IPS-18c (cell line): Measurements from ENCODE around the gene LYST.
"Not testable (repeated sequence)": the region's sequence is repeated elsewhere in the genome, so short reads cannot be mapped to it uniquely, and the experiment has no call there.

Experiments
- H3K4me3 ChIP-seq: 2 replicates; pipeline ENCODE4 v1.7.0; 2013; ENCODE audit warnings: low read depth, mild to moderate bottlenecking, low read length, moderate library complexity; ENCODE audit not compliant: insufficient read depth
- H3K9me3 ChIP-seq: one replicate; pipeline ENCODE4 v1.6.1; 2013; ENCODE audit warnings: mild to moderate bottlenecking, low read length, moderate library complexity; ENCODE audit not compliant: control insufficient read depth, insufficient read depth

The LYST gene

DNA sequence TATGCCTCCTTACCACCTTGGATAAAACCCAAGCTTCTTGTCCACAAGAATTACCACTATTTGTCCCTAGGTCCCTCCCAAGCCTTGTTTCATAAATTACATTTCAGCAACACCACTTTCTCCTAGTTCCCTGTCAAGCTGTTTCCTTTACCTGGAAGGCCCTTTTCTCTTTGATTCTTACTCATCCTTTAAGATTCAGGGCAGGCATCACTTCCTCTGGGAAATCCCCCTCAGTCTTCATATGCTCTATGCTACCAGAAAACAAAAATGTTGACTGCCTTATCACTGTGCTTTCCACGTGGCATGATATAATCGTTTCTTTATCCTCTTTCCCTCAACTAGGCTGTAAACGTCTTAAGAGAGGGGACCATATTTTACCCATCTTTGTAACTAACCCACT is 102.7 kb downstream of the LYST start:
- Histone ChIP-seq H3K4me3 (no peak overlapping the region), H3K9me3 (no peaks in the 10 kb centered on the region)

DNA sequence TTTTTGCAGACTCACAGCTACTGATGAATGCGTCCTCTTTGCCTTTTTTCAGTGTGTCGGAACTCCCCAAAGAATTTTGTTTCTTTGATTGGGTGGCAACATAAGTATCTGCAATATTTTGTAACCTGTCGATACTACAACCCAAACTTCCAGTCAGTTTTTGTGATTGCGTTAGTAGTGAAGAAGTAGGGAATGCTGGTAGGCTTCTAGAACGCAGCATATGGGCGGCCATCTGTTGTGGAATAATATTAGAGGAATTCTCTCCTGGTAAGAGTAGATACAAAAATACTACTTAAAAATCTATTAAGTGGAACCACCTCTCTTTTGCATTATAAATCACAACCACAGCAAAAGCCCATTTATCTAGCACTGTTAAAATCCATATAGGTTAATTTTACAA is 107.4 kb downstream of the LYST start:
- no peak overlapping the region for H3K4me3 ChIP-seq
- no peaks in the 10 kb centered on the region for H3K9me3 ChIP-seq

GRCh38 chr1:235758931-235759330 is 107.8 kb downstream of the LYST start:
- no peaks in the 10 kb centered on the region for H3K9me3 ChIP-seq
- no peak overlapping the region for H3K4me3 ChIP-seq

DNA sequence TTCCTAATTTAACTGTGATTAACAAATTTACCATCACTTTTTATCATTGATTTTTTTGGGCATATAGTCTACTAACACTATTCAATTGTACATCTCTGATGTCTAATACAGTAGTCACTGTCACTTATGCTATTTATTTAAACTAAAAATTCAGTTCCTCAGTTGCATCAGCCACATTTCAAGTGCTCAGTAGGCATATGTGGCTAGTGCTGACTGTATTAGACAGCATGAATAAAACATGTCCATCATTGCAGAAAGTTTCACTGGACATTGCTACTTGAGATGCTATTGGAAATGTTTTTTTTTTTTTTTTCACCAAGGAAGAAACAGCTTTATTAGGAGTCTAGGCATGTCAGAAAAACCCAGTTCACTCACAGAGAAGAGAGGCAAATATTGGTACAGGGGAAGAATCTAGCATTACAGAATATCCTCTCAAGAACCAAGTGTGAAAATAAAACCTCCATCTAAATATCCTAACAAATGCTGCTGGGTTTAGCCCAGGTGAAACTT is 109.1 kb downstream of the LYST start:
- H3K9me3 ChIP-seq: no peaks in the 10 kb centered on the region
- no peak overlapping the region for H3K4me3 ChIP-seq

DNA sequence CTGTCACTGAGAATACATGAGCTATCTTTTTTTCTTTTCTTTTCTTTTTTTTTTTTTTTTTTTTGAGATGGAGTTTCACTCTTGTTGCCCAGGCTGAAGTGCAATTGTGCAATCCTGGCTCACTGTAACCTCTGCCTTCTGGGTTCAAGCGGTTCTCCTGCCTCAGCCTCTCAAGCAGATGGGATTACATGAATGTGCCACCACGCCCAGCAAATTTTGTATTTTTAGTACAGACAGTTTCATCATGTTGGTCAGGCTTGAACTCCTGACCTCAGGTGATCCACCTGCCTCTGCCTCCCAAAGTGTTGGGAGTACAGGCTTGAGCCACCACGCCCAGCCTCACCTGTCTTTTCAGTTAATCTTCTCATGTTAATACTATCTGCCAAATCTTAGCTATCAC is 112.5 kb downstream of the LYST start:
- H3K4me3 ChIP-seq: not testable (repeated sequence)

GRCh38 chr1:235749755-235750300 is 116.9 kb downstream of the LYST start:
- no peaks in the 10 kb centered on the region for H3K9me3 ChIP-seq
- no peak overlapping the region for H3K4me3 ChIP-seq

More for the DNA sequence above, 112.5 kb downstream of the LYST start:
- not testable (repeated sequence) for H3K9me3 ChIP-seq

DNA sequence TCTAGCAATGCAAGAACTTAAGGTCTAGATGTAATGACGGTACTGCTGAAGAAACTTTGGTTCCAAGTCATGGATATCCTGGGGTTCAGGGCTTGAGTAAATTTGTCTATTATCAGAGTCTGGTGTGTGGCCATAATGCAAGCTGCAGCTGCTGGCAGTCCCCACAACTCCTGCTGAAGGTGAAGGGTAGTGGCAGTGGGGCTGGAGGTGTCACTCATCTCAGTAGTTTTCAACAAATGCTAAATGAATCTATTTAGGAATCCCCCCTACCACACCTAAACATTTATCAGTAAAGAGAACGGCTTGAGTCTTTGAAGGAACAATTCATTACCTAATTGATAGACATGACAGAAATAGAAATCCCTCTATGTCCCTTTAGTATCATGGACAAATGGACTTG is 118.0 kb downstream of the LYST start:
- Histone ChIP-seq H3K4me3 (no peak overlapping the region), H3K9me3 (no peaks in the 10 kb centered on the region)

DNA sequence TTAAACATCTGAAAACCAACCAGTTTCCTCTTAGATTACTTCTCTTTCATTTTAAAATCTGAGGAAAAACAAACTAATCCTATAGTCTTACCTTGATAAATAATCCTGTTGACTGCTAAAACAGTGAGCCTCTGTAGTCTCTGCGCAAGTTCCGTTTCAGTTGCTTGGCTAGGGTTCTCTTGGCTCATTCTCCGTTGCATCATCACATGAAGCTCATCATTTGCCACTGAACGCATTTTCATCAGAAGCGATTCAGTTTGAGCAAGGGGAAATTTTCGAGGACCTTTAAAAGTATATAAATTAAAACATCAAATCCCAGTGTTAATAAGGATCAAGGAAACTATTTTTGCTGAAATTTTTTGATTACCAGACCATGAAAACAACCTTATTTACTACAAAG is 120.5 kb downstream of the LYST start:
- Histone ChIP-seq H3K4me3 (no peak overlapping the region), H3K9me3 (no peaks in the 10 kb centered on the region)

DNA sequence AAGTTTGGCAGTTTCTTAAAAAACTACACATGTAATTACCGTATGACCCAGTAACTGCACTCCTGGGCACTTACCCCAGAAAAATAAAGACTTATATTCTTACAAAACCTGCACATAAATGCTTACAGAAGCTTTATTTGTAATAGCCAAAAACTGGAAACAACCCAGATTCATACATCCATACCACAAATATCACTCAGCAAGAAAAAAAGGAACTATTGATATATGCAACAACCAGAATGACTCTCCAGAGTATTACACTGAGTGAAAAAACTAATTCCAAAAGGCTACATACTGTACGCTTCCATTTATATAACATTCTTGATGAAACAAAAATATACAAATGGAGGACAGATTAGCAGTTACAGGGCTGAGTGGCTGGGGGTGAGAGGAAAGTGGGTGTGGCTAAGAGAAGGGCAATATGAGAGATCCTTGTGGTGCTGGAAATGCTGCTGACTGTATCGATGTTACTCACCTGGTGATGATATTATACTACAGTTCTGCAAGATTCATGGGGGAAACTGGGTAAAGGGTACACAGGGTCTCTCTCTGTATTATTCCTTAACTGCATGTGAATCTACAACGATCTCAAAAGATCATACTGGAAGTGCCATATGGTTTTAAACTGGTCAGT is 121.1 kb downstream of the LYST start:
- no peak overlapping the region for H3K4me3 ChIP-seq
- no peaks in the 10 kb centered on the region for H3K9me3 ChIP-seq

DNA sequence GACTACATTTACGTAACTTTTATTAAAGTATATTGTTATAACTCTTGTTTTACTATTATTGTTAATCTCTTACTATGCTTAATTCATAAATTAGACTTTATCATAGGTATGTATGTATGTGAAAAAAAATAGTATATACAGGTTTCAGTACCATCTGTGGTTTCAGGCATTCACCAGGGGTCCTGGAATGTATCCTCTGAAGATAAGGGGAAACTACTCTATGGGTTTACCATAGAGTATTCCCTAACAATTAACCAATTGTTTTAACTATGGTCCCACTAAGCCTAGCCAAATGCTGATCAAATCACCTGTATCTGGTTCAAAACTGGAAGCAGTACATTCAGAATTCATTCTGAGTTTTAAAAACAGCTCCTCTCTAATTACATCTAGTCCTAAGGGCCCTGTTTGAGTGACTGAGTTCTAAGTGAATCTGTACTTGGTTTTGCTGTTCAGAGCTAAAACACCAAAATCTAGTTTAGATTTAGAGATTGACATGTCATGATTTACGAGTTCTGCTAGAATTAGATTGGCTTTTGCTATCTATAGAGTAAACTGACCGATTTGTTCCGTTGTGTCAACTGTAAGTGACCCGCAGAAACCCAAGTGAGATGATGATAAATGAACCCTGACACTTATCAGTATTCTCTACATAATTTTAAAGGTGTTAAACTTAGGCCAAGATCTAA is 123.6 kb downstream of the LYST start:
- Histone ChIP-seq H3K9me3 (no peaks in the 10 kb centered on the region), H3K4me3 (no peak overlapping the region)

GRCh38 chr1:235741294-235741693 is 125.4 kb downstream of the LYST start:
- Histone ChIP-seq H3K4me3 (no peak overlapping the region), H3K9me3 (no peaks in the 10 kb centered on the region)

DNA sequence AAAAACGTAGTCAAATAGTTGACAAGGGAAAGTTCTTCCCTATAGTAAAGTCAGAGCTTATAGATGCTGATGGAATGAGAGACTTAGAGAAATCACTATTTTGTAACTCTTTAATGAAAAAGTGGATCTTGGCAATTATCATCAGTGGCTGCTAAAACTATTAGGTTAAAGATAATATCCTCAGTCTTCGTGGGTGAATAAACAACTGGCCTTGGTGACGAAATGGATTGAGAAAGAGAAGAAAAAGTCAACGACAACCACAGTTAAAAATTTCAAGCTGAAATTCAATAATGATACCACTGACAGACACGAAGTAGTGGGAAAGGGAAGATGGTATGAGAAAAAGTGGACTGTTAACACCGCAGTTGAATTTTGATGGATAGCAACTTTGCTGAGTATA is 127.1 kb downstream of the LYST start:
- Histone ChIP-seq H3K4me3 (no peak overlapping the region), H3K9me3 (no peaks in the 10 kb centered on the region)

DNA sequence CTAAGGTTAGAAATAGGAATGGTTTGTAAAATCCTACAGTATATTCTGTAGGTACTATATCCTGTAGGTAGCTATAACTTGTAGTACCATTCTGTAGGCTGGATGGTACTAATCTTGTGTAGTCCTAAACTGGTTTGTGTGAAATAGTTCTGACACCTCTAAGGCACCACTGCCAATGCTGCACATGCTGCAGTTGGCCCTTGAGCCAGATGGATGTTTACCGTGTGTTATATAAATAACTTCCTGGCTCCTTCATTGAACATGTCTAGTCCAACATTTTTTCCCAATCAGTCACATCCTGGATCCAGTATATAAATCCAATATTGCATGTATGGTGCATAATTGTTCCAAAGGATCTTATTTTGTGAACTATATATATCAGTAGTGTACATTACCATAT is 127.6 kb downstream of the LYST start:
- Histone ChIP-seq H3K4me3 (no peak overlapping the region), H3K9me3 (no peaks in the 10 kb centered on the region)

GRCh38 chr1:235737751-235738150 is 129.0 kb downstream of the LYST start:
- no peaks in the 10 kb centered on the region for H3K9me3 ChIP-seq
- no peak overlapping the region for H3K4me3 ChIP-seq

DNA sequence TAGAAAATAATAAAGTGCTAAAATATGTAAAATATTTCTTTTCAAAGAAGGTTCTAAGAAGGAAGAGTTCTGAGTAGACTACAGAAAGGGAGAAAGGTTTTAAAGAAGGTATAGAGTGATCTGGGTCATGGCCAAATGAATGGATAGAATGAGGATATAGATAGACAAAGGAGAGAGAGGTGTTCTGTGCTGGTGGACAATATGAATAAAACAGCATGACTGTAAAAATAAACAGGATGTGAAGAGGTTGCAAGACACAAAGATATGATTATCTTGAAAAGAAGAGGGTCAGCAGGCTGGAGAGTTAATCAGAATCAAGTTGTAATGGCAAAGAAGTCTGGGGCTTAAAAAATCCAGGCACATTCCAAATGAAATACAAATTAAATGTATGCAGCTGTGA is 130.4 kb downstream of the LYST start:
- Histone ChIP-seq H3K4me3 (no peak overlapping the region), H3K9me3 (no peaks in the 10 kb centered on the region)

GRCh38 chr1:235735621-235736020 is 131.1 kb downstream of the LYST start:
- H3K9me3 ChIP-seq: no peaks in the 10 kb centered on the region
- H3K4me3 ChIP-seq: no peak overlapping the region

DNA sequence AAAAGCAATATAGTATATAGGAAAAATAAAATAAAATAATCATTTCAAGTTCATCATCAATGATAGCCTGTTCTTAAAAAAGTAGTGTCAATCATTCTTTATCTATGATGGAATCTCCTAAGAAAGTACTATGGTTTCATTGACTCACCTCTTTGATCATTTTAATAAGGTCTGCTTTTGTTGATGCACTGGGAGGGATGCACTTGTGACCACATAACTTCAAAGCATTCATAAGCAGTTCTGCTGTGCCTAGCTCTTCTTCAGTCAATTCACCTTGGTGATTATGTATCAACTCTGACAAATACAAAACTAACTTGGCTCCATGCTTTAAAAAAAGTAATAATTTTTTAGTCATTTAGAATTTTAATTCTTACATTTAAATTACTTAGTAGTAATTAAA is 132.4 kb downstream of the LYST start:
- H3K9me3 ChIP-seq: no peaks in the 10 kb centered on the region

GRCh38 chr1:235730007-235730406 is 136.7 kb downstream of the LYST start:
- H3K4me3 ChIP-seq: no peak overlapping the region

More for the DNA sequence above, 132.4 kb downstream of the LYST start:
- no peak overlapping the region for H3K4me3 ChIP-seq

More at GRCh38 chr1:235730007-235730406, 136.7 kb downstream of the LYST start:
- H3K9me3 ChIP-seq: no peaks in the 10 kb centered on the region
